Tibial artery (tissue), 4 donors: ENCODE results near the gene NANOS3.
"Not testable (repeated sequence)": the region's sequence is repeated elsewhere in the genome, so short reads cannot be mapped to it uniquely, and the experiment has no call there.

ENCODE experiments used
- DNase-seq, 2 donors: peaks; one replicate each; pipeline ENCODE4 v3.0.0-alpha.2; 2019
- H3K27ac ChIP-seq, 2 donors: fragments of 200-600 bp; sonication (generic) in 1 of 2; 1 replicate in 1 of 2; 2 replicates in 1 of 2; pipeline ENCODE4 v1.5.1; 2018 to 2019; ENCODE audit warnings: mild to moderate bottlenecking in 1 of 2
- H3K27me3 ChIP-seq, 2 donors: fragments of 200-600 bp; sonication (generic) in 1 of 2; one replicate each; pipeline versions ENCODE4 v1.5.1 to v1.6.0; 2016 to 2019
- H3K36me3 ChIP-seq, 3 donors: fragments of 200-600 bp; sonication (generic) in 2 of 3; one replicate each; pipeline ENCODE4 v1.5.1; 2016 to 2019; ENCODE audit warnings: mild to moderate bottlenecking in 2 of 3
- H3K4me1 ChIP-seq, 4 donors: fragments of 200-600 bp; sonication (generic) in 2 of 4; 1 replicate in 3 of 4; 2 replicates in 1 of 4; pipeline ENCODE4 v1.5.1; 2016 to 2019
- H3K4me3 ChIP-seq, 2 donors: fragments of 200-600 bp; sonication (generic) in 1 of 2; 1 replicate in 1 of 2; 2 replicates in 1 of 2; pipeline ENCODE4 v1.5.1; 2018 to 2019; ENCODE audit warnings: mild to moderate bottlenecking in 2 of 2
- H3K9me3 ChIP-seq, 3 donors: fragments of 200-600 bp; sonication (generic) in 1 of 3; one replicate each; pipeline ENCODE4 v1.5.1; 2016 to 2019
- intact Hi-C: fragments of 100-400 bp; cut with DNase I; formaldehyde crosslinking; loops from one replicate; pipeline ENCODE4 v1.15.0; 2023; ENCODE audit warnings: low total_unique reads
- TF ChIP-seq, protein P1 (sequence below), 2 experiments: fragments of 200-600 bp in 1 of 2; fragments of 450-650 bp in 1 of 2; IDR thresholded peaks; one replicate each; pipeline ENCODE4 v1.5.1; 2017 to 2019; ENCODE audit warnings: antibody characterized with exemption in 2 of 2, mild to moderate bottlenecking in 1 of 2, moderate library complexity in 1 of 2

Gene NANOS3

DNA sequence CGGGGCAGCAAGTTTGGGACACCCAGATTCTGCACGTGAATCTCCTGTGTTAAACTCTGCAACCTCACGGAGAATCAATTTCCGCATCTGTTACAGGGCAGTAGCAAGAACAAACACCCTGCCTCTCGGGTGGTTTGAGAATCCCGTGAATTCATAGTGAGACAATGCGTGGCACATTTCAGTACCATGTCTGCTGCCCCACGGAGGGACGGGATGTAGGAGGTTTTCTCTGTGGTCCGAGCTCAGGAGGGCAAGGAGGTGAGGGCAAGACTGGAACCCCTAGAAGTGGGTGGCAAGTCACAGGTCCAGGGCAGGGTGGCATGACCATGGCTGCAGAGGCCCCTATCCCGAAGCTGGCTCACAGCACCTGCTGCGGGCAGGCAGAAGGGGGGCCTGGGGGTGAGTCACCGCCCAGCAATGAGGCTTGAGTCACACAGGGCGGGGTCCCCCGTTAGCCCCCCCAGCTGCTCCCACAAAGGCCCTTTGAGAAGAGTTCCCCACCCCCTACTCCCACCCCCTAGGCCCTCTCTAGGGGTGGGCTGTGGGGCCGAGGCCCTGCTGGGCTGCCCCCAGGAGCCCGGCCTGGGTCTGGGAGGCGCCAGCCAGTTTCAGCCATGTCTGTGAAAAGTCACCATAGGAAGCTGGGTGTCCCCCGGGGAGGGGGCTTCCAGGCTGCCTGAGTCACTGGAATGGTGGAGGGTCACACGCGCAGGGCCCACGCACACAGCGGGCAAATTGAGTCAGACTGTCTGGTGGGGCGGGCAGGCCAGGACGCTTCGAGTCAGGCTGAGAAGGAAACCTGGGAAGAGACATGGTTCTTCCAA is 25.8 kb upstream of the NANOS3 start:
- Histone ChIP-seq H3K27ac (peak overlapping the region; percentile 99), H3K36me3 (no peaks in the 10 kb centered on the region), H3K27me3 (no peaks in the 10 kb centered on the region), H3K9me3 (no peaks in the 10 kb centered on the region), H3K4me3 (peak overlapping the region; percentile 37), H3K4me1 (peaks cover 0 to 72% (median 61%) of the 10 kb centered on the region in 4 donors)
- intact Hi-C loops: no loop called here
- peak; percentile 92 to 97 for DNase-seq
- TF ChIP-seq, protein P1, sequence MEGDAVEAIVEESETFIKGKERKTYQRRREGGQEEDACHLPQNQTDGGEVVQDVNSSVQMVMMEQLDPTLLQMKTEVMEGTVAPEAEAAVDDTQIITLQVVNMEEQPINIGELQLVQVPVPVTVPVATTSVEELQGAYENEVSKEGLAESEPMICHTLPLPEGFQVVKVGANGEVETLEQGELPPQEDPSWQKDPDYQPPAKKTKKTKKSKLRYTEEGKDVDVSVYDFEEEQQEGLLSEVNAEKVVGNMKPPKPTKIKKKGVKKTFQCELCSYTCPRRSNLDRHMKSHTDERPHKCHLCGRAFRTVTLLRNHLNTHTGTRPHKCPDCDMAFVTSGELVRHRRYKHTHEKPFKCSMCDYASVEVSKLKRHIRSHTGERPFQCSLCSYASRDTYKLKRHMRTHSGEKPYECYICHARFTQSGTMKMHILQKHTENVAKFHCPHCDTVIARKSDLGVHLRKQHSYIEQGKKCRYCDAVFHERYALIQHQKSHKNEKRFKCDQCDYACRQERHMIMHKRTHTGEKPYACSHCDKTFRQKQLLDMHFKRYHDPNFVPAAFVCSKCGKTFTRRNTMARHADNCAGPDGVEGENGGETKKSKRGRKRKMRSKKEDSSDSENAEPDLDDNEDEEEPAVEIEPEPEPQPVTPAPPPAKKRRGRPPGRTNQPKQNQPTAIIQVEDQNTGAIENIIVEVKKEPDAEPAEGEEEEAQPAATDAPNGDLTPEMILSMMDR (IDR thresholded peaks at IDR 0.05): no peak

DNA sequence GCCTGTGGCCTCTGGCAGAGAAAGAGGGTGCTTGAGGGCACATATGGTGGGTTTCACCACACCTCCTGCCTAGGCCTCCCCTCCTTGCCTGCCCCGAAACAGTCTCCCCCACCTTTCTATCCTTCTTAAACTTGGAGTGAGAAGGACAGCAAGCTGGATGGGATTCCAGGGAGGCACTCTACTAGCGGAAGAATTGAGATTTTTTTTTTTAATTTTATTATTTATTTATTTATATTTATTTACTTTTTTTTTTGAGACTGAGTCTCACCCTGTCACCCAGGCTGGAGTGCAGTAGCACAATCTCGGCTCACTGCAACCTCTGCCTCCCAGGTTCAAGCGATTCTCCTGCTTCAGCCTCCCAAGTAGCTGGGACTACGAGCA is 25.2 kb upstream of the NANOS3 start:
- Histone ChIP-seq H3K4me1 (peaks cover 0 to 66% (median 55%) of the 10 kb centered on the region in 4 donors), H3K4me3 (peak overlapping the region in 1 of 2 donors; percentile 37), H3K27ac (peak overlapping the region; percentile 99)
- H3K36me3 ChIP-seq, H3K27me3 ChIP-seq, intact Hi-C loops, H3K9me3 ChIP-seq, DNase-seq: not testable (repeated sequence)

DNA sequence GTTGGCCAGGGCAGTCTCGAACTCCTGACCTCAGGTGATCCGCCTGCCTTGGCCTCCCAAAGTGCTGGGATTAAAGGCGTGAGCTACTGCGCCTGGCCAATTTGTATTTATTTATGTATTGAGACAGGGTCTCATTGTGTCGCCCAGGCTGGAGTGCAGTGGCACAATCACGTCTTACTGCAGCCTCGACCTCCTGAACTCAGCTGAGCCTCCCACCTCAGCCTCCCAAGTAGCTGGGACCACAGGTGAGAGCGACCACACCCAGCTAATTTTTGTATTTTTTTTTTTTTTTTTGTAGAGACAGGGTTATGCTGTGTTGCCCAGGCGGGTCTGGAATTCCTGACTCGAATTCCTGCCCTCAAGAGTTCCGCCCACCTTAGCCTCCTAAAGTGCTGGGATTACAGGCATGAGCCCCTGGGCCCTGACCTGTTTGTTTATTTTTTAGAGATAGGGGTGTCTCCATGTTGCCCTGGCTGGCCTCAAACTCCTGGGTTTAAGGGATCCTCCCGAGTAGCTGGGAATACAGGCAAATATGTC is 24.7 kb upstream of the NANOS3 start:
- H3K4me3 ChIP-seq, H3K27me3 ChIP-seq, H3K36me3 ChIP-seq, intact Hi-C loops, H3K9me3 ChIP-seq, DNase-seq: not testable (repeated sequence)
- Histone ChIP-seq H3K4me1 (peaks cover 0 to 64% (median 51%) of the 10 kb centered on the region in 4 donors), H3K27ac (peak overlapping the region; percentile 99)

DNA sequence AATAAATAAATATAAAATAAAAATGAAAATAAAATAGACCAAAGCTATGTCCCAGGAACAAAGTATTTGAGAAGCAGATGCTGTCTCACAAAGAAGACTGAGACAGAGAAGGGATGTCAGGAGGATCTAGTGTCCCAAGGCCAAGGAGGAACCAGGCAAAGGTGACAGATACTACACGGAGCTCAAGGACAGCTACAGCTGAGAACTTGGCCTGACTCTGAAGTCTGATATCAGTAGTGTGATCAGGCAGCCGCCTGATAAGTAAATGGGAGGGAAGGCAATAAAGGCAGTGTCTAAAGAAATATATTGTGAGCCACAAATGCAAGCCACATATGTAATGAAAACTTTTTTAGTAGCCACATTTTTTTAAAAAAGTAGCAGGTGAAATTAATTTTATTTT is 20.4 kb upstream of the NANOS3 start:
- Histone ChIP-seq H3K4me1 (peaks cover 0 to 31% (median 22%) of the 10 kb centered on the region in 4 donors), H3K9me3 (no peaks in the 10 kb centered on the region), H3K27me3 (no peaks in the 10 kb centered on the region), H3K4me3 (no peak overlapping the region), H3K27ac (no peak overlapping the region), H3K36me3 (no peaks in the 10 kb centered on the region)
- intact Hi-C loops: no loop called here
- no peak for DNase-seq
- TF ChIP-seq, protein P1 (IDR thresholded peaks at IDR 0.05): no peak

DNA sequence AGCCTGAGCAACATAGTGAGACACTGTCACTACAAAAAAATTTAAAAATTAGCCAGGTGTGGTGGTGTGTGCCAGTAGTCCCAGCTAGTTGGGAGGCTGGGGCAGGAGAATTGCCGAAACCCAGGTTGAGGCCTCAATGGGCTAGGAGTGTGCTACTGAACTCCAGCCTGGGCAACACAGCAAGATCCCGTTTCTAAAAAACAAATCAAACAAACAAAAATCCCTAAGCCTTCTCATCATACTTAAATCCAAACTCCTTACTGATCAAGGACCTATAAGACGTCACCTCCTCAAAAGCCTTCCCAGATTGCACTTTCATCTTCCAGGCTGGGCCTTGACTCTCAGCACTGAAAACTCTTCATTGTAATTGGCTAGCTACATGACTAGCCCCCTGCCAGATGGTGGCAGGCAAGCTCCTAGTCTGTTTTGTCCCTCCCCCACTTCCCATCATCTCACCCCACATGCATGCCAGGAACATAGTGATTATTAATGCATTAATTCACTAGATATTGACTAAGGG is 17.5 kb upstream of the NANOS3 start:
- Histone ChIP-seq H3K27ac (no peak overlapping the region), H3K9me3 (no peaks in the 10 kb centered on the region), H3K27me3 (peaks cover 0 to 3% of the 10 kb centered on the region in 2 donors), H3K4me1 (peaks cover 0 to 22% (median 12%) of the 10 kb centered on the region in 4 donors), H3K36me3 (no peaks in the 10 kb centered on the region), H3K4me3 (no peak overlapping the region)
- intact Hi-C loops: no loop called here
- DNase-seq: no peak
- TF ChIP-seq, protein P1 (IDR thresholded peaks at IDR 0.05): no peak

DNA sequence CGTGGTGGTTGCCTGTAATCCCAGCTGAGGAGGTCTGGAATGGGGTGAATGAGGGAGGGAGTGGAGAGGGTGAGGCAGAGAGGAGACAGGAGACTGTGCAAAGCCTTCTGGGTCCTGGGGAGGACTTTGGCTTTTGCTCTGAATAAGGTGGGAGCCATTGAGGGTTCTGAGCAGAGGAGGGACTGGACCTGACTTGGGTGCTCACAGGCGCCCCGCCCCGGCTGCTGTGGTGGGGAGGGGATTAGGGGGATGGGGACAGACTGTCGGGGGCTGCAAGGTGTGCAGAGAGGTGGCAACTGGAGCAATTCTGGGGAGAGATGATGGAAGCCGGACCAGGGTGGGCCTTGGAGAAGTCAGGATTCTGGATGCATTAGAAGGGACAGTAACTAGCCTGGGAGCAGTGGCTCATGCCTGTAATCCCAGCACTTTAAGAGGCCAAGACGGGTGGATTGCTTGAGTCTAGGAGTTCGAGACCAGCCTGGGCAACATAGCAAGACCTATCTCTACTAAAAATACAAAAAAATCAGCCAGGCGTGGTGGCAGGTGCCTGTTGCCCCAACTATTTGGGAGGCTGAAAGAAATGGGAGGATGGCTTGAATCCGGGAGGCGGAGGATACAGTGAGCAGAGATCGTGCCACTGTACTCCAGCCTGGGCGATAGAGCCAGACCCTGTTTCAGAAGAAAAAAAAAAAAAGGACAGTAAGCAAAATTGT is 16.1 kb upstream of the NANOS3 start:
- no peak overlapping the region for H3K4me3 ChIP-seq
- intact Hi-C loops: no loop called here

More for the DNA sequence above, 16.1 kb upstream of the NANOS3 start:
- Histone ChIP-seq H3K27ac (peak overlapping the region; percentile 86 to 94), H3K36me3 (no peaks in the 10 kb centered on the region), H3K9me3 (no peaks in the 10 kb centered on the region), H3K4me1 (peaks cover 0 to 32% (median 17%) of the 10 kb centered on the region in 4 donors), H3K27me3 (peaks cover 0 to 3% of the 10 kb centered on the region in 2 donors)
- DNase-seq: no peak
- TF ChIP-seq, protein P1 (IDR thresholded peaks at IDR 0.05): no peak
